Ramos (cell line): ENCODE results near the gene SH3GL2.
"Not testable (repeated sequence)": the region's sequence is repeated elsewhere in the genome, so short reads cannot be mapped to it uniquely, and the experiment has no call there.

Experiments used
- in situ Hi-C: fragments of 300-500 bp; cut with MboI; formaldehyde crosslinking; loops from one replicate; pipeline ENCODE4 v1.14.3; 2022; ENCODE audit warnings: low sequenced_read_pairs; ENCODE audit not compliant: unreplicated experiment

Gene SH3GL2

DNA sequence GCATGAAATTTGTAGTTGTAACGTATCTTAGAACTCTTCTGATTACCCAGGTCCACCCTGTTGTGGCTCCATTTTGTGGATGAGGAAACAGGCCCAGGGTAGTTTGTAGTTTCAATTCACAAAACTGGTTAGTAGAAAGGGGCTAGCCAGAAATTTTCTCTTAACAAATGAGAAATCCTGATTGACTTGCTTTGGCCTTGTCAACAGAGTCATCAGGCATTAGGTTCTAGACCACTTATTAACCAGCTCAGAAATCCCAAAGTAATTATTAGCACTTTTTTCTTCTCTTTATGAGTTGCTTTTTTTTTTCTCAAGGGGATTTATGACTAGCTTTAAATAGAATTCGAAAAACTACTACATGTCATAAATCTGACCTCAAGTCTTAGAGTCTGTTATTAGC is 160.2 kb downstream of the SH3GL2 start:
- in situ Hi-C loops = no loop called here

DNA sequence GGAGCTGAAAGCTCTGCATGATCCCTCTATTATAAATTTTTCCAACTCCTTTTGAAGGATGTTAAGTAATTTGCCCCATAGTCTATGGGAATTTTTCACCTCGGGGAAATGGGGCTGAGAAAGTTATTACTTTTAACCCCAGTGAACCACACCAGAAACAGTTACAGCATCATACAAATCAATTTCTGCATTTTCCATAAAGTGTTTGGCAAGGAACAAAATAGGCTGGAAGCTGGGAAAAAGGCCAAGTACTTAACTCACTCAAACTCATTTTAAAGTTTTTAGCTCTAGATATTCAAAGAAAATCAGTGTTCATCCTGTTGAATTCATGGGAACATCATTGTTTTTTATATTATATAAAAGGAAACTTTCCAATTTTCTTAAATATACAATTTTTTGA is 160.9 kb downstream of the SH3GL2 start:
- in situ Hi-C loops = no loop called here

DNA sequence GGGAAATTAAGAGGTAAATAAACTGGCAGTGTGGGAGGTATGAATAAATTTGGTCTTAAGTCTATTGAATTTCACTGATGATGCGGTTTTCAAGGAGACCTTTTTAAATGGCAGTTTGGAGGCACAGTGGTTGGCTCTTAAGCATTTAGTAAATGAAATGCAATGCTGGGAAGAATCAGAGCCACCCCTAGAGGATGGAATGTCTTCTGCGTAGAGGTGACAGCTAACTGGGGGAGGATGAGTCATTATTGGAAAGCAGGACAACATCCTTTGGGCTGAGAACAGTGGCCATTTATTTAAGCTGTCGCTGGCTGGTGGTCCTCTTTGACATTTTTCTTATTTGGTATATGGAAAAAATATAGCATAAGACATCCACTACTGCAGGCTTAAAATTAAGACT is 163.2 kb downstream of the SH3GL2 start:
- in situ Hi-C loops = no loop called here

DNA sequence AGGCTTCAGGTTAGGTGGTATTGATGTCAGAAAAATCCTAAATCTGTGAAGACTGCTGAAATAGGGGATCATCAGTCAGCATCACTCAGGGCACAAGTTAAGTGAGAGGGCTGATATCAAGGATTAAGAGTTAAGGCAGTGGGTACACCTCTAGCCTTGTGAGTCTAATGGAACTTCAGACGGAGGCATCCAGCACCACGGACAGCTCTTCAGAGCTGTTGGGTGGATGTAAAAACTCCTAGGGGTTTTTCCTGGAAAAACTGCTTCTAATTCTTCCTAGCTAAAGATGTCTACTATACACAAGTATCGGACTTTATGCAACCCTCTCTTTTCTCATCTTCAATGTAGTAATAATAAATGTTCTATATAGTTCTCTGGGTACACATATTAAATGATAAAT is 165.9 kb downstream of the SH3GL2 start:
- in situ Hi-C loops = no loop called here

DNA sequence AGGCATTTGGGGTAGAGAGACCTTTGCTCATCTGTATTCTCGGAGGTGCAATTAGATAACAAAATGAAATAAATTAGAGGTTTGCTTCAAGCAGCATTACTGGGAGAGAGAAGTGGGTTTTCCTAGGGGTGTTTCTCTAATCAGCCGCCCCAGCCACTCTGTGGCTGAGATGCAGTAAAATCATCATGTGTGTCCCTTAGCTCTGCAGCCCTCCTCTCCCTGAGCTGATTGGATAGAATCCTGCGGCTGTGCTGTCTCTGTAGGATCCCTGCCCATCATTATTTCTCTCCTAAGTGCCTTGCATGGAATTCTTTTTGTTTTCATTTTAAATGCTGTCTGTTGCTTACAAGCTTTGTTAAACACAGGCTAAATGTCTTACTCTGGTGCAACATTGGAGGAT is 171.4 kb downstream of the SH3GL2 start:
- in situ Hi-C loops = no loop called here

DNA sequence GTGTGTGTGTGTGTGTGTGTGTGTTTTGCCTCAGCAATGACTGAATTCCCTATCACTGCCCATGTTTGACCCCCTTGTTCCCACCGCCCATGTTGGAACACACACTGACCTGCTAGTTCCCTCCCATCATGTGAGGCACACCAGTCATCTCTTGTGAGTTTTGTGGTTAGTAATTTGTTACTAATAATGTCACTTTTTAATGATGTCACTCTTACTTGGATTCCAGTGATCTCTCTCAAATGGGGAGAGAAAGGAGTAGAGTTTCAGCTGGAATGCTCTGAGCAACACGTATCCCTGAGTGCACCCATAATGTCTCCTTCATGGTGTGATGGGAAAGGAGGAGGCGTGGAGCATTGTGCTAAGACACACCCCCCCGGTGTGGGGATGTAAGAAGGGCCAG is 172.6 kb downstream of the SH3GL2 start:
- in situ Hi-C loops = no loop called here

DNA sequence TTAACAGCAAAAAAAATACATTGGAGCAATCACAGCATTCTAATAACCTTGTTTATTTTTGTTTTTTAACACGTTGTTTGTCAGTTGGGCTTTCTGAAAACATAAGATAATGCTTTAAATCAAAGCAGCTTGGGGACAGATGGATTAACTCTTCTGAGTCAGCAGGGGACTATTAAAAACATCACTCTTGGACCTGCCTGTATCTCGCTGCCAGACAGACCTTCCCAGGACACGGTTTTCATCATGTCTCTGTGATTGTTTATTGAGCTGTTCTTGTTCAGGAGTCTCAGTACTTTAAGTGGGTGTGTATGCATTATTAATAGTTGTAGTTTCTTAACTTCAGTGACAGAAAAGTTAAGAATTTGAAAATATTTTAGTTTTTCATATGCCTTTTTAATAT is 173.2 kb downstream of the SH3GL2 start:
- in situ Hi-C loops = no loop called here

DNA sequence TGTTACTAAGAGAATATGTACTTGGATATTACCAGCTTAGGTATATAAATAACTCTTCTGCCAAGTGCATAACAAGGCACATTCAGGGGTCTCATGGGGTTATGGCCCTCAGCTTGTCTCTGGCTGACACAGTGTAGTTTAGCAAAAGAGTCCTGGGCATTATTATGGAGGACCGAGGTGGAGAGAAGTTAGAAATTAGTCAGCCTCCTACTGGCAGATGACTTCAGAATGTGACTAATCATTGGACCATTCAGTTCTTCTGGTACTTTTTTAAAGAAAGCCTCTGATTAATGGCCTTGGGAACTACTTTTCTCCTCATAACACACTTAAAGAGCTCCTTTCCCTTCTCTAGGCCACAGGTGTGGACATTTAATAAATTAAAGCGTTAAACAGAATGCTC is 178.9 kb downstream of the SH3GL2 start:
- in situ Hi-C loops = no loop called here

DNA sequence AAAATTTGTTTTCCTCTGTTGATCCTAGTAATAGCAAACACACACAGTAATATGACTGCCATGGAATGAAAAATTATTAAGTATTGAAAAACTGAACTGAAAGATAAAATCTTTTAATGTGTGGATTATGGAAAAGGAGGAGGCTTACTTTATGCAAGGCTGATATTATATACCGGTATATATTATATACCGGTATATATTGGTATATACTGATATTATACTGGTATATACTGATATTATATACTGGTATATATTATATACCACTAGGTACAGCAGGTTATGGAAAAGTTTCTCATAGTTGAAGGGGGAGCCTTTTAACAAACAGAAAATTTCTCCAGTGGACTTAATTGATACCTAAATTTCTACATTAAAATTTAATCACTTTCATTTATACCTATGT is 181.4 kb downstream of the SH3GL2 start:
- in situ Hi-C loops = no loop called here

DNA sequence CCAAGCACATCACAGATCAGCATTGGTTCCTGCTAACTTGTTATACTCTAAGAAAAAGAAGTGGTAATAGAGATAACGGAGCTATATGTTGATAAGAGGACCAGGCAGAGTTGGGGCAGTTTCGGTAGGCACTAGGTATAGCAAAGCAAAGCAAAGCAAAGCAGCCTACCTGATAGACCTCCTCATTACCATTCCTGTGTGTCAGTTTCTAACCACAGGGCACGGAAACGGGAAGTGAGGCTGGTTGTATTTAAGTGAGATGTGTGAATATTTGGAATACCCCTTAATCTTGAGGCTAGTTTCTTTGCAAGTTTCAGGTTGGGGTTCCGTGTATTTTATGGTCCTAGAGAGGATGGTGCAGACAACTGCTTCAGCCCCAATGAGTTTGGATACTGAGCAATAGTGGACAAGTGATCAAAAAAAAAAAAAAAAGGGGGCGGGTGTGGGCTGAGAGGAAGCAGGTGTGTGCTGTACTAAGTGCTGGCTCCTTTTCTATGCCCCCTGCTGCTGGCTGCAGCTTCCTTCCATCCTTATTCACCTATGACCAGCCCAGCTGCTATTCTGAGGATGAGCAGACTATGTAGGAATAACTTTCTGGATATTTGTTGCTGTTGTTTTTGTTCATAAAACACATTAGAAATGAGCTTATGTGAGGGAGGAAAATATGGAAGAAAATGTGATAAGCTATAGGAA is 183.3 kb downstream of the SH3GL2 start:
- in situ Hi-C loops = no loop called here

DNA sequence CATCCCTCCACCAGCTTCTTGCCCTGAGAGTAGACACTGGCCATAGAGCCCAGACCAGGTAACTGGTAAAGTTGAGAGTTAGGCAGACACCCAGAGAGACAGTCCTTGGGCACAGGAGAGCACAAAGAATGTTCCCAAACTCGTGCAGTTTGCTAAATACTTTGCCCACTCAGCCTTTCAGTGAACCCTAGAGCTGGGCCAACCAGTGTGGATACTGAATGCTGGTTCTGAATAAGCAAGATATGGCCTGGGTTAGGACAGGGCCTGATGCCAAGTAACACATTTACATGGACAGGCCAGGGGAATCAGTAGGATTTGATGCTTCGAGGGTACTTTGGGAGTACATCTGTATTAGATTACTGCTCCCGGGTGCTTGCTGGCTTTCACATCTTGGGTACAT is 185.4 kb downstream of the SH3GL2 start:
- in situ Hi-C loops = no loop called here

DNA sequence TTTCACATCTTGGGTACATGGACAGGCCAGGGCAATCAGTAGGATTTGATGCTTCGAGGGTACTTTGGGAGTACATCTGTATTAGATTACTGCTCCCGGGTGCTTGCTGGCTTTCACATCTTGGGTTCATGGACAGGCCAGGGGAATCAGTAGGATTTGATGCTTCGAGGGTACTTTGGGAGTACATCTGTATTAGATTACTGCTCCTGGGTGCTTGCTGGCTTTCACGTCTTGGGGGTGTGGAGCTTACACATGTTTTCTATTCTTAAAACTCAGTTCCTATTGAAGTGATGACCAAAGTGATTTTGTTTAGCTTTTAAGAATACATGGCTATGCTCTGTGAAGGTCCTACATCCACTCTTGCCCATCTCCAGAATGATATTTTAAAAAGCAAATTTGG is 186.3 kb downstream of the SH3GL2 start:
- in situ Hi-C loops = not testable (repeated sequence)

DNA sequence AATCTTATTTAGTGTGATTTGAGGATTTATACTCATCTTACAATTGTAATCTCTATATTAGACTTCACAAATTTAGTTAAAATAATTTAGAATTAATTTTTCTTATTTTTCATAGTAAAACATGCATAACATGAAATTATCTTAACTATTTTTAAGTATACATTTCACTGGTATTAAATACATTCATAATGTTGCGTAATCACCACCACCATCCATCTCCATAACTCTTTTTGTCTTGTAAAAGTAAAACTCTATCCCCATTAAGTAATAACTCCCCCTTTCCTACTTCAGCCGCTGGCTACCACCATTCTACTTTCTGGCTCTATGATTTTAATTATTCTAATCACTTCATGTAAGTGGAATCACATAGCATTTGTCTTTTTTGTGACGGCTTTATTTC is 193.4 kb downstream of the SH3GL2 start:
- in situ Hi-C loops = no loop called here

DNA sequence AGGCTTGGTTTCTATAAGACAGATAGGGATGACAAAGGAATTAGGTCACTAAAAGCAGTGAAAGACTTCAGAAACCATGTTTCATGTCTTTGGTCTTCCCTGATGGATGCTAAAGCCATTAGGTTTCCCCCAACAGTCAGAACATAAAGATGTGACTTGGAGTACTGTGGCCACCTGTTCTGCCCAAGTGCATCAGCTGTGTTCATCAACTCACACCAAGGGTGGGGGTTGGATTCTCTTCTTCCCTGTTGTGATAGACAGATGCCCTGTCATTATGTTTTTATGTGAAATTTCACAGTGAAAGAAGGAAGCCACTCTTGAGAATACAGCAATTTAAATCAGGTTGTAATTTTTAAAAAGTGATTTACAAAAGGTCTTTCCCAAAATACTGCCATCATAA is 196.8 kb downstream of the SH3GL2 start:
- in situ Hi-C loops = loop anchor here (25.0 kb wide), 1 partner anchor 238 kb away; no protein-coding TSS in a partner anchor

DNA sequence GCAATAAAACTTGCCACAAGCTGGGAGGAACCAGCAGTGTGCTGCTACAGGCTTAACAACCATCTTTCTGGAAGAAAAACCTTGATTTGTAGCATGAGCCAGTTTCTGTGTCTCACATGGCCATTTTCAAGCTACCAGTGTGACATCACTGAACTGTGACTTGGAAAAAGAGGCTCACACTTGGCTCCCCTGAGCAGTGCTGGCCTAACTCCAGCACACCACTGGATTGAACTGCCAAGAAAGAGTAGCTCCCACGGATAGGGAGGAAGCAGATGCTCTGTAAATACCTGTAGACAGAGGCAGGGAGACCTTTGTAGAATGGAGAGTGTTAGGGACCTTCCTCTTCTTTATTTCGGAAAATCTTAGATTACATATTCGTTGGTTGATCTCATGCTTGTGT is 197.9 kb downstream of the SH3GL2 start:
- in situ Hi-C loops = loop anchor here (25.0 kb wide), 1 partner anchor 239 kb away; no protein-coding TSS in a partner anchor

DNA sequence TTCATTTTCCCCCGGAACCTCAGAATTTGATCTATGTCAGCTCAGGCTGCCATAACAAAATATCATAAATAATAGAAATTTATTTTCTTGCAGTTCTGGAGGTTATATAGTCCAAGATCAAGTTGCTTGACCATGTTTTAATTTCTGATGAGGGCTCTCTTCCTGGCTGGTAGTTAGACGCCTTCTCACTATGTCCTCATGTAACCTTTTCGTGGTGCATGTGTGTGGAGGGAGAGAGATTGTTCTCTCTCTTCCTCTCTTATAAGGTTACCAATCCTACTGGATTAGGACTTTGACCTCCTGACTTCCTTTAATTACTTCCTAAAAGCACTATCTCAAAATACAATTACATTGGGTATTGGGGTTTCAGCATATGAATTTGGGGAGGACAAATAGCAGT is 198.6 kb downstream of the SH3GL2 start:
- in situ Hi-C loops = loop anchor here (25.0 kb wide), 1 partner anchor 240 kb away; no protein-coding TSS in a partner anchor

DNA sequence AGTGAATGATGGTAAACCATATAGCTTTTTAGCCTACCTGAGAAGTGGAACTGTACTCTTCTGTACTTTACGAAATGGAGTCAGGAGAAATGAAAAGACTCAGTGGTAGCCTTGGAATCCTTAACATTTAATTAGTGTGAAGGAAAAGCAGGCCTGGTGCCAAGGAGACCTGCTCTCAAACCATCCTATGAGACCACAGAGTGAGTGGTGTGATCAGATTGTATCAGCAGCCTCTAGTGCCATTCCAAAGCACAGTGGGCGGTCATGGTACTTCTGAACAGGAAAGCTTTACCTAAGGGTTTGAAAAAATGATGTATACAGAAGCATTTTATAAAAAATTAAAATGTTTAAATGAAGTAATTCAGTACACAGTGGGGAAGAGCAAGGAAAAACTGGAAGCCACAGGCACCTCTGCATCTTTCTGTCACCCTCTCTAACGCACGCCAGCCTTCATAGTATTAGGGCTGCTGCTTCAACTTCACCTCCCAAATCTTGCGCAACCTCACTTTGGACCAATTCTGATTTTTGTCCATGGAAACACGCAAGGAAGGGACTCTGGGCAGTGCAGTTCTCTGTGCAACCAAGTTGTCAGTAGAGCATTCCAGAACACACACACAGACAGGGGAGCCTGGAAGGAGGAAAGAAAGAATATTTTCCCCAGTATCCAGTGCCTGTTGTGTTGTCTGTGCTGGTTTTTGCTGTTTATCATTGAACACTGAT is 203.7 kb downstream of the SH3GL2 start:
- in situ Hi-C loops = loop anchor here (25.0 kb wide), 1 partner anchor 245 kb away; no protein-coding TSS in a partner anchor

DNA sequence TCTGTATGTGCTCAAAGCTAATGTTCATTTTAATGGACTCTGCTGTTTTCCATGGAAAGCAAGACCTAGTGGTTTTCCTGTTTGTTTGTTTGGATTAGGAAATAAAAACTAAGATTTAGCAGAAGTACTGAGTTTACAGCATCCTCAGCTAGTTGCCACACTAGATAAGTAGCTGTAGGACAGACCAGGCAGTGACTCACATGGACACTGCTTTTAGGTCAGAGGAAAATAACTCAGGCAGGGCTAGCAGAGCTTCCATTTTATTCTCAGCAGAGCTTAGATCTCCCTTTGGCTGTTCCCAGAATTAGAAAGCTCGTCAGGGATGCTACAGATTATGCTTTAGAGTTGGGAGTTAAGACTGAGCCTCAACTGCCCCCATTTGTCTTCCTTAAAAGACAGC is 204.4 kb downstream of the SH3GL2 start:
- in situ Hi-C loops = loop anchor here (25.0 kb wide), 1 partner anchor 246 kb away; no protein-coding TSS in a partner anchor

DNA sequence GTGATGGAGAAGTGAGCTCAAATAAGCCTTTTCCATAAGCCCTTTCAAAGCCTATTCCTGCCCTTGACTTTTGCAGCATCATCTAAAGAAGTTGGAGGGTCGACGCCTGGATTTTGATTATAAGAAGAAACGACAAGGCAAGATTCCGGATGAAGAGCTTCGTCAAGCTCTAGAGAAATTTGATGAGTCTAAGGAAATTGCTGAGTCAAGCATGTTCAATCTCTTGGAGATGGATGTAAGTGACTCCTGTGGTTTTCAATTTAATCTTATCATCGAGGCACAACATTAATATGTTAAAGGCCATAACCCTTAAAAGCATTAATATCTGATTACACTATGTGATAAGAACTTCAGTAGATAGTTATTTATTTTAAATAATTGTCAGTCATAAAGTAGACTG is 210.4 kb downstream of the SH3GL2 start:
- in situ Hi-C loops = loop anchor here (25.0 kb wide), 1 partner anchor 252 kb away; no protein-coding TSS in a partner anchor

DNA sequence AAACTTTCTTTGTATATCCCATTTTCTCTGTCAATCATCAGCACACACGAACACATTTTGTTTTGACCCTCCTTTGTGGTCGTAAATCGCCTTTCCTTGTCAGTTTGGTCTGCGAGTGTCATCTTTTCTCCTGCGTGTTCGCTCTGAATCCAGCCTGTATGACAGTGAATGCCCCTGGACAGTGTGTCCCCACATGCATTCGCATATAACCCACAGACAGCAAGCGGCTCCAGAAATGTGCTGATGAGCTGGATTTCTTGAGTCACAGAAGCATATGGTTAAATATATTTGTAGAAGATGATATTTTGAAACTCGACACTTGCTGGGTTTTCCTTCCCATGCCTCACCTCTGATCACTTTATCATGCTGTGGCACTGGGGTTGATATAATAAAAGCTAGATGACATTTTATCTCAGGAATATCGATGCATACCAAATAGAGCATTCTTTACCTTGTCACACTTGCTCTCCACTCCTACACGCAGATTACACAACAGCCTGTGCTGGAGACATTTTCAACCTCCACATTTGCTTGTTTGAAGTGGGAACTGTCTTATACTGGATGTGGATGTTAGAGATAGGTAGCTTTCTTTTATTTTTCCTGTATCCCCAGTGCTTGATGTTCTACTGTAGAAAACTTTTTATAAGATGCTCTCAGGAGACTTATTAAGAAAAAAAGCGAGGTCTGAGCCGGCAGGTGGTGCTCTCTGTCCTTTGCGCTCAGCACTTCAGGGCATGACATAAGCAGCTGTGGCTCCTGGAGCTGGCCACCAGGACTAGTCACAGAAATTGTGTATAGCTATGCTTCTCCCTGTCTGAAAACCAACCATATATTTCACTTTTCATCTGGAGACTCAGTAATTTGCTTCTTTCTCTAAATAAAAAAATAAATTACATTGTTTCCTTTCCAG is 215.1 kb downstream of the SH3GL2 start:
- in situ Hi-C loops = loop anchor here (25.0 kb wide), 1 partner anchor 257 kb away; no protein-coding TSS in a partner anchor
